CD4-positive, alpha-beta T cell treated with Interleukin-10 for 1 hour (primary cell): ENCODE results near the gene DYNLRB2.

Experiments
- DNase-seq: peaks from one replicate; pipeline ENCODE4 v3.0.0-alpha.2; 2020

DYNLRB2 gene

DNA sequence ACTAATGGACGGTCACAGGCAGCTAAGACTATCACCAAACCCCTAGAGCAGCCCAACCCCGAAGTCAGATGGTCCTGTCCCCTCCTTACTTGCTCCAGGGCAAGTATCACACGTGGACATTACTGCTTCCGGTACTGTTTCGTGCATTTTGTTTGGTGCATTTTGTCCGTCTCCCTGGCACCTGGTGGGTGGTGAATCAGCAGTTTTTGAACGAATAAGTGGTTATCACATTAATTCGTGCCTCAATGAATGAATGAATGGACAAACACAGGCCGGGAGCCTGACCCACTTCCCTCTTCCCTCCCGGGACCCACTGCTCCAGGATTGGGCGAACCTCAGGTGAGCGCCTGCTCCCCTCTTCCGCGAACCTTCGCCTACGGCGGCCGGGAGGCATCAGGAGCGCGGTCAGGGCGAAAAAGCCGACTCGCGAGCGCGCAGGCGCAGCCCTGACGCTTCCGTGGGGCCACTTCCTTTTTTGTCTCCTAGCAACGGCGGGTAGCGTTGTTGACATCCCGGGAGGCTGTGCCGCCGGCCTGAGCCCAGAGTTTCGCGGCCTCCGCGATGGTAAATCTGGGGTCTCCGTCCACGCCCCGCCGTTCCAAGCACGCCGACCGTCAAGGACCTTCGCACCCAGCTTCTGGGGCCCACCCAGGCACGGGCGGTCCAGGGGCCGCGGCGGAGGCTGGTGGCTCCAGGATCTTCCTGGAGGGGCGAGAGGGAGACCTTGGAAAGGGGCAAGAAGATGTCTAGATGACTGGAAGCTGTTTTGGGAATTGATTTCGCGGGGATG is at the start of gene DYNLRB2:
Gene DYNLRB2, plus strand, starts transcription at position 478 of the 790 bp plus-strand sequence. Its CDS starts 84 bp downstream, at position 562.
- peak; percentile 95 for DNase-seq

DNA sequence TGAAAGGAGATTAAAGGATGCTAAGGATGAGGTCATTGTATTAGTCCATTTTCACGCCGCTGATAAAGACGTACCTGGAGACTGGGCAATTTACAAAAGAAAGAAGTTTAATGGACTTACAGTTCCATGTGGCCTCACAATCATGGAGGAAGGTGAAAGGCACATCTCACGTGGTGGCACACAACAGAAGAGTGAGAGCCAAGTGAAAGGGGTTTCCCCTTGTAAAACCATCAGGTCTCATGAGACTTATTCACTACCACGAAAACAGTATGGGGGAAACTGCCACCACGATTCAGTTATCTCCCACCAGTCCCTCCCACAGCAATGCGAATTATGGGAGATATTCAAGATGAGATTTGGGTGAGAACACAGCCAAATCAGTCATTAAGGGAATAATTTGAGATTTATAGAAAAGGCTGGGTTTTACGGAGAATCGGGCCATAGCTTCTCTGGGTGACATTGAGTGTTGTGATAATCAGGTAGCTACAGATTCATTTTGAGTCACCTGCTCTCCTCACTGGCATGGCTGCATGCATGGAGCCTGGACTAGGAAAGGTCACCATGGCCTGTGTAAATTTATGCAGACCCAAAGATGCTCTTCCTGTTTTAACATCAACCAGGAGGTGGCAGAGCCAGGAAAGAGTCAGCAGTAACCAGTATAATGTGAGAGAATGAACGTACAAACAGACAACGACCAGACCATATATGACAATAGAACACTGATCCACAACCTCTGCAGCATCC is 40.5 kb upstream of the DYNLRB2 start:
- peak; percentile 8 for DNase-seq

GRCh38 chr16:80500961-80501525 is 39.8 kb upstream of the DYNLRB2 start:
- no peak for DNase-seq

DNA sequence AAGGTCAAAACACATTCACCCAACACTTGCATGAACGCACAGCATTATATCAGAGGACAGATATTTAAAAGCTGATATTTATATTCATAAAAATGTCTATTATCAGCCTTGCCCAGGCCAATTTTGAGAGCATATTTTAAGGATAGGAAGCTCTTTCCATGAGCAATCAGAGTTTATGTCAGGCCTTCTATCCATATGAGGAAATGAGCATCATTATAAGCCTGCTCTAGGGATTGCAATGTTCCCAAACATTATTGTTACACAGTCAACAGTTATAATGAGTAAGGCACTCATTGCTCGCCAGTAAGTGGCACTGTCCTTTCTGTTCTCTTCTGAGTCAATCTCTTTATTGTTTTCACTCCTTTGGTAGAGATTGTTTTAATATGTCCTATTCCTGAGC is 37.7 kb upstream of the DYNLRB2 start:
- no peak for DNase-seq

DNA sequence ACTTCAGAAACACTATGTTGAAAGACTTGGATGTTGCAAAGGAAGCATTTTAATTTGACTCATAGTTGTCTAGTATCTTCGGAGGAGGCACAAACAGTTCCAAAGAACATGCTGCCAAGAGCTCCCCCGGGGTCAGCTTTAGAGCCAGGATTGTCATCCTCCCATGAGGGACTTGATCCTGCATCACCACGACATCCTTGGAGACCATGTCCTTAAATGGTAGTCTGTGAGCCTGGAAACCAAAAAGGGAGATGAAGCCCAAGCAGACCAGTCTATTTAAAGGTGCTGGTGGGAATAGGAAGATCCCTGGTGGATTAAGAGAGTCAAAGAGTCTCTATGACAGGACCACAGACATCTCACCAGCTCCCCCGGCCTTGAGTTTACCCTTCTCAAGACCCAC is 33.3 kb upstream of the DYNLRB2 start:
- no peak for DNase-seq

DNA sequence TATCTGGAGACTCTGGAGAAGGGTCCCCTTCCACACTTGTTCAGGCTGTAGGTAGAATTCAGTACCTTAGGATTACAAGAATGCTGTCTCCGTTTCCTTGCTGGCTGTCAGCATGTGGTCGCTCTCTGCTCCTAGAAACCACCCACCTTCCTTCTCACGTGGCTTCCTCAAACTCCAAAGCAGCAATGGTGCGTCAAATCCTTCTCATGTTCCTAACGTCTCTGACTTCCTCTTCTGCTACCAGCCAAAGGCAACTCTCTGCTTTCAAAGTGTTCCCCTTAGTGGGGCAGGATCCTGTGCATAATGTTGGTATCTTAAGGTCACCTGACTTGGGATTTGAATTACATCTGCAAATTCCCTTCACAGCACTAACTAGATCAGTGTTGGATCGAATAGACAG is 30.9 kb upstream of the DYNLRB2 start:
- no peak for DNase-seq

DNA sequence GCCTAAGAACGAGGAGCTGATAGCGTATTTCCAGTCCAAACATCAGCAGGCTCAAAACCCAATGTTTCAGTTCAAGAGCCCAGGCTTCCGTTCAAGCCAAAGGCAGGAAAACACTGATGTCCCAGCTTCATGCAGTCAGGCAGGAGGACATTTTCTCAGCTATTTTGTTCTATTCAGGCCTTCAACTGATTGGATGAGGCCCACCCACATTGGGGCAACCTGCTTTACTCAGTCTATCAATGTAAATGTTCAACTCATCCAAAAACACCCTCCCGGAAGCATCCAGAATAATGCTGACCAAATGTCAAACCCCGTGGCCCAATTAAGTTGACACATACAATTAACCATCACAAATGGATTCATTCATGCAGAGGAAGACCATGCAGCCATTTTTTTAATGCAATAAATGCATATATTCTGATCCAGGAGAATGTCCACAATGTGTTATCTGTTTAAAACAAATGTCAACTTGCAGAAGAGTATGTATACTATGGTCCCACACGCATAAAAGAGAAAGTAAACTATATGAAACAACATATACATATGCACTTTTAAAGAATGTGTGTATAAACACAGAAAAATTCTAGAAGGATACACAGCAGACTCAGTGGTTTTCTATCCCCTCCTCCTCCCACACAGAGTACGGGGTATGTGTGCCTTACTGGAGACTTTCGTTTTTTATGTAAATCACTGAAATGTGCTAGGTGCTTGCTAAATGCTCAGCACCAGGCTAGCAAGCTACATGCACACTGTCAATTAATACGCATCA is 28.8 kb upstream of the DYNLRB2 start:
- no peak for DNase-seq

- no peak for DNase-seq
These were observed 28.3 kb upstream of the DYNLRB2 start for GRCh38 chr16:80512593-80512853.

DNA sequence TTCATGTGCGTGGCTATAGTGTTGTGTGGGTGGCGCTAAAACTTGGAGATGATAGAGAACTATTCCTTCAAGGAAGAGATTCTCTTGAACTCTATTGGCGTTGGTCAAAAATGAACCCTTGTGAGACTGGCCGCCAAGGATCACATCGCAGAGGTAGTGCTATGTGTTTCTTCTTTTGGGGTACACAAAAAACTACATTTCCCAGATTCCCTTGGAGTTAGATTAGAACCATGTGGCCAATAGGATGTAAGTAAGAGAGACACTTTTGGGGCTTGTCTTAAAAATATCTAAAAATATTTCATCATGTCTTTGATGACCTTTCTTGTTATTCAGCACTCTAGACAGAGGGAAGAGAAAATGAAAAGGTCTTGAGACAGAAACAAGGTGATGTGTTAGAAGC is 25.4 kb upstream of the DYNLRB2 start:
- no peak for DNase-seq

DNA sequence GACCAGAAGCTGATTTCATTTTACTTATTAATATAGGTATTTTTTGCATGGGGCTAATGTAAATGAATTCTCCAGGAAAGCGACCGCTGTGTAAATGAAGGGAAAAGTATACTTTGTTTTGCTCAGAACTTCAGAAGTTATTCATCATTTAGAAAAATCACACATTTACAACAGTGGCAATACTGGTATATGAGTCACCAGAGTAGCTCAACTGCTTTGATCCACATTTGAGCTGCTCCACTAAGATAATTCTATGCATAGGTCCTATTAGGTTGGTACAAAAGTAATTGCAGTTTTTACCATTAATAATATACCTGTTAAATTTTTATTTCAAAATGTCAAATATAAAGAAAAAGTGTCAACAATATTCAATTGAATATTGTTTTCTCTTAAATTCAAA is 22.9 kb upstream of the DYNLRB2 start:
- no peak for DNase-seq

DNA sequence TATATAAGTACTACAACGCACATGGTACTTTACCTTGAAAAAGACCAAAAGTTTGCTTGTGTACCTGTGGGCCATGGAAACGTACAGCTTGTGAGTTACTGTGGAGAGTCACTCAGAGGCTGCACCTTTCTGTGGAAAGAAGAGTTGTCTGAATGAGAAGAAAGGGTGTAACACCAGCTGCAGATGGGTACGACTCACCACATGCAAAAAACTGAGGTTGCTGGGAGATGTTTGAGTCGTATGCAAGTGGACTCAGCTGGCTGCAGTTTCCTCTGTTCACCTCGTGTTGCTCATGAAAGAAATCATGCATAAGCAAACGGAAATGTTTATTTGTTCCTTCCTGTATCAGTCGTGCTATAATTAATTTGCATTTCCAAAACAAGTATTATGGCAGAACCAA is 22.4 kb upstream of the DYNLRB2 start:
- DNase-seq: peak; percentile 13

DNA sequence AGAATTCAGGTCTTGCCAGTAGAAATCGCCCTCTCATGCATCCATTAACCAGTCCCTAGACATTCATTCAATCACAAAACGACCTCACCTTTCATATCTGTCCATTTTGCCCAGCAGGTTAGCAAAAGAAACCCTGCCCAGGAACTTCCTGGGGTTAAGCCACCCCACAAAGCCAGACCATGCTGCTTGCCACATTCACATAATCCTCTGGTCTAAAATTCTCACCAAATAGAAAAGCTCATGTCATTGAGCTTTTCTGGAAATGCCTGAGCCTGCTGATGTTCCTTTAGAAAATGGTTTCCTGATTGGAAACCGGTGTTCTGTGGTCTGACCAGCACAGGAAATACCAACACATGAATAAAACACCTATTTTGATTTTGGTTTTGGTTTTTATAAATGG is 21.6 kb upstream of the DYNLRB2 start:
- peak; percentile 9 for DNase-seq

- no peak for DNase-seq
These were observed 15.4 kb upstream of the DYNLRB2 start for GRCh38 chr16:80525420-80525819.

DNA sequence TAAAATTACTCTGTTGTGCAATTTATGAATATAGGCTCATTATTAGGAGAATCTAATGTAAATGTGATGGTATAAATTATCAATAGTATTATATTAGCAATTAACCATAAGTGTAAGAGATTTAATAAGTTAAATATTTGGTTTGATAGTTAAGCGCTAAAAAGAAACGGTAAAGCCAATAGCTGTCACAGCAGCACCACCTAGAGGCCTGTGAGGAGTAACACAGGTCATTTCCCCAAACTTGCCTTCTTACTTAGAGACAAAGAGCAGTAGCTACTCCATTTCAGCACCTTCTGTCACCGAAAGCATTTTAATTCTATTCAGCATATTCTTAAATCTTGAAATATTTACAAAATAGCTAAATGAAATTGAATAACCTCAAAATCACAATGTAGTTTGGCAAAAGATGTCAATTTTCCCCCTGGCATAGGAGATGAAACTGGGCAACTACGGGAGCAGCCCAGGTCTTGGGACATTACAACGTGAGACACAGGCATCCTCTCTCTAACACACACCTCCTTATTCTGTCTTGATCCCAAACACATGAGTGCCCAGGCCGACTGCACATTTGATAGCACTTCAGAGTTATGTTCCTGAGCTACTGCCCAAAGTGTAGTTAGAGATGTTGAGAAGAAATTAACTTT is 14.3 kb upstream of the DYNLRB2 start:
- peak; percentile 75 for DNase-seq

GRCh38 chr16:80527297-80527696 is 13.5 kb upstream of the DYNLRB2 start:
- peak; percentile 56 for DNase-seq

DNA sequence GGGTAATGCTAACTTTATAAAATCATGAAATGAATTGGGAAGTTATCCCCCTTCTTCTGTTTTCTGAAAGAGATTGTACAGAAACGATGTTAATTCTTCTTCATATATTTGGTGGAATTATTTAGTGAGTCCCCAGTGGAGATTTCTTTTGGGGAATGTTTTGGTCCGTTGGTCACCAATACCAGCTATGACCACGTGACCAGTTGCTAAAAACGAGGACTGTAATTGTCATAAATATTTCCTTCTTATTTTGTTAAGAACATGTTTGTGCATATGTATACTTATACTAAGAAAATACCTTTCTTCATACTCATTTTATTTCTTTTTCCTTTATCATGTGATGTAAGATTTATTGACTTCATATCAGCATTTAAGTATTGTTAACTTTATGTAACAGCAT is 10.3 kb upstream of the DYNLRB2 start:
- DNase-seq: no peak

DNA sequence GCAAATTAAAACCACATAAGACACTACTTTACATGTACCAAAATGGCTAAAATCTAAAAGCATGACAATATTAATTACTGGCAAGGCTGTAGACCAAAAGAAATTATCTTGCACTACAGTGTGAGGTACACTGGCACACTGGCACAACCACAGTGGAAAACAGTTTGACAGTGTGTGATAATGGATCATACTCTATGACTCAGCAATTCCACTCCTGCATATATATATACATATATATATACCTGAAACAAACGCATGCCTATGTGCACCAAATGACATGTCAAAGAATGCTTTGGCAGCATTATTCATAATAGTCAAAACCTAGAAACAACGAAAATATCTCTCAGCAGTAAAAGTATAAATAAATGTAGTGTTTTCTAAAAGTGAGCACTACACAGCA is 4.6 kb upstream of the DYNLRB2 start:
- DNase-seq: no peak

DNA sequence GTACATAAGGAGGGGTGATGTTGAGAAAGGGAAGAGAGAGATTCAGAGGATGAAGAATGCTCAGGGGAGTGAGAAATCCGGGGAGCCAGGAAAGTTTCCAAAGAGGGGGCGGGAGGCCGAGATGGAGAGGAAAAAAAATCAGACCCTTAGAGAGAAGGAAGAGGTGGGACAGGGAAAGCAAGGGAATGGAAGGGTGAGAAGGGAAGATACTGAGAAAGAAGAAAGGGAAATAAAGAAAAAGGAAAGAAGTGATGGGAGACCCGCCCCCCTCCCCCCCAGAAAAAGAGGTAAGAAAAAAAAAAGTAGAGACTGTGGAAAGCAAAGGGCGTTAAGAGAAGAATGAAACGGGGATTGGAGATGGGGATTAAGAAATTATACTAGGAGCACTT is 507 bp downstream of the DYNLRB2 start:
- DNase-seq: no peak

- no peak for DNase-seq
These were observed 2.4 kb downstream of the DYNLRB2 start for GRCh38 chr16:80543162-80543561.

DNA sequence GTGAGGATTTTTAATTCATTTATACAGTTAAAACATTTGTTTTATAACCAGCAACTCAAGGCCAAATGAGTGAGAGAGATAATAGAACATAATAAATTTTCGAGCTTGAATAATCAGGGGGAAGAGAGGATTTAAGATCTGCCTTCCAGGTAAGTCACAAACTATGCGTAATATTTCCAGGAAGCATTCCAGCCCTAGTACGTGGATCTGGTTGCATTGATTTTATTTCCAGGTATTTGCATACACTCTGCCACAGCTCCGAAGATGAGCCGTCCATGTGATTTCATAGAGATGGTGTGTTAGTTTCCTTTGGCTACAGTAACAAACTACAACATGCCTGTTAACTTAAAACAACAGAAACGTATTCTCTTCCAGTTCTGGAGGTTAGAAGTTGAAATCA is 3.5 kb downstream of the DYNLRB2 start:
- no peak for DNase-seq

GRCh38 chr16:80546249-80546648 is 5.5 kb downstream of the DYNLRB2 start:
- no peak for DNase-seq

DNA sequence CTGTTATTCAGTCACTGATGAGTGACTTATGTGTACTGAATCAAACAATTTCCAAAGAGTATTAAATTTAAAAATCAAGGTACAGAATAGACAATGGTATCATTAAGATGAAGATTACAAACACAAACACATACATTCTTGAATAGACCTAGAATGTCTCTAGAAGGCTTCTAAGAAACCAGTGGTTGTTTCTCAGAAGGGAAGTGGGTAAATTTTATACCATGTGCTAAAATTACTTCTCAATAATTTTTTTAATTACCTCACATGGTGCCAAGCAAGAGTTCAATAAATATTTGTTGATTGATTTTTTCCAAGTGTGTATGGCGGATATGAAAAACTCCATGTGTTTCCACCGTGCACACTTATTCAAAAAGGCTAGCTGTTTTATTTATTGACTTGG is 6.4 kb downstream of the DYNLRB2 start:
- no peak for DNase-seq

- no peak for DNase-seq
These were observed 11.5 kb downstream of the DYNLRB2 start for GRCh38 chr16:80552277-80552676.
